BLaER1 treated with 17β-estradiol and CSF1 and Interleukin-3, amounts not matched to agents 10 nM and 100 nM (cell line): ENCODE data around the gene ENDOV.

Source experiments
- H3K27ac ChIP-seq, 11 experiments: shearing (Covaris generic); formaldehyde crosslinking; 2 replicates each; pipeline ENCODE4 v1.8.1; 2022
- H3K27me3 ChIP-seq, 11 experiments: shearing (Covaris generic); formaldehyde crosslinking; 2 replicates each; pipeline ENCODE4 v1.8.1; 2022
- H3K36me3 ChIP-seq, 11 experiments: shearing (Covaris generic); formaldehyde crosslinking; 2 replicates each; pipeline ENCODE4 v1.8.1; 2022
- H3K4me1 ChIP-seq, 10 experiments: shearing (Covaris generic); formaldehyde crosslinking; 2 replicates each; pipeline ENCODE4 v1.8.1; 2022
- H3K4me2 ChIP-seq, 11 experiments: shearing (Covaris generic); formaldehyde crosslinking; 2 replicates each; pipeline ENCODE4 v1.8.1; 2022
- H3K4me3 ChIP-seq, 10 experiments: shearing (Covaris generic); formaldehyde crosslinking; 2 replicates each; pipeline ENCODE4 v1.8.1; 2022
- H3K9ac ChIP-seq, 11 experiments: shearing (Covaris generic); formaldehyde crosslinking; 2 replicates each; pipeline ENCODE4 v1.8.1; 2022
- H3K9me3 ChIP-seq, 11 experiments: shearing (Covaris generic); formaldehyde crosslinking; replicated peaks in 1 of 11; 2 replicates each; pipeline ENCODE4 v1.8.1; 2022
- H4K20me1 ChIP-seq, 11 experiments: shearing (Covaris generic); formaldehyde crosslinking; 2 replicates each; pipeline ENCODE4 v1.8.1; 2022
- Cebpa-rat ChIP-seq, 11 experiments: shearing (Covaris generic); IDR thresholded peaks; 2 replicates each; pipeline ENCODE4 v1.8.1; 2022

The ENDOV gene

GRCh38 chr17:80474231-80474960 is 59.4 kb downstream of the ENDOV start:
- peaks cover 100% of the 10 kb centered on the region in 11 experiments for H3K27me3 ChIP-seq

GRCh38 chr17:80474961-80475909 is 60.3 kb downstream of the ENDOV start:
- H3K27ac ChIP-seq: no peak overlapping the region
- H3K36me3 ChIP-seq: no peaks in the 10 kb centered on the region
- H3K4me2 ChIP-seq: peak overlapping the region; percentile 47 to 78 (median 67); a peak in 21 of 22 replicates
- peaks cover 100% of the 10 kb centered on the region in 11 experiments for H3K27me3 ChIP-seq
- peaks cover 0 to 88% (median 37%) of the 10 kb centered on the region in 11 experiments; a peak in 18 of 22 replicates for H4K20me1 ChIP-seq
- peaks cover 28 to 67% (median 55%) of the 10 kb centered on the region in 10 experiments for H3K4me1 ChIP-seq
- H3K9ac ChIP-seq: peak overlapping the region in 3 of 11 experiments; percentile 13 to 35 (median 21); a peak in 1 of 22 replicates
- H3K9me3 ChIP-seq: no peaks in the 10 kb centered on the region
- peak overlapping the region in 3 of 10 experiments; percentile 8 to 22 (median 16); a peak in 4 of 20 replicates for H3K4me3 ChIP-seq
- no peak for TF ChIP-seq Cebpa-rat (IDR thresholded peaks at IDR 0.05)

More at GRCh38 chr17:80474231-80474960, 59.4 kb downstream of the ENDOV start:
- peak overlapping the region; percentile 47 to 78 (median 67); a peak in 21 of 22 replicates for H3K4me2 ChIP-seq
- peaks cover 28 to 68% (median 56%) of the 10 kb centered on the region in 10 experiments for H3K4me1 ChIP-seq
- H3K36me3 ChIP-seq: no peaks in the 10 kb centered on the region
- TF ChIP-seq Cebpa-rat (IDR thresholded peaks at IDR 0.05): no peak
- H3K9ac ChIP-seq: peak overlapping the region in 4 of 11 experiments; percentile 13 to 35 (median 28); a peak in 2 of 22 replicates
- peak overlapping the region in 3 of 10 experiments; percentile 8 to 22 (median 16); a peak in 4 of 20 replicates for H3K4me3 ChIP-seq
- no peak overlapping the region for H3K27ac ChIP-seq
- H4K20me1 ChIP-seq: peaks cover 0 to 95% (median 37%) of the 10 kb centered on the region in 11 experiments; a peak in 18 of 22 replicates
- no peaks in the 10 kb centered on the region for H3K9me3 ChIP-seq

DNA sequence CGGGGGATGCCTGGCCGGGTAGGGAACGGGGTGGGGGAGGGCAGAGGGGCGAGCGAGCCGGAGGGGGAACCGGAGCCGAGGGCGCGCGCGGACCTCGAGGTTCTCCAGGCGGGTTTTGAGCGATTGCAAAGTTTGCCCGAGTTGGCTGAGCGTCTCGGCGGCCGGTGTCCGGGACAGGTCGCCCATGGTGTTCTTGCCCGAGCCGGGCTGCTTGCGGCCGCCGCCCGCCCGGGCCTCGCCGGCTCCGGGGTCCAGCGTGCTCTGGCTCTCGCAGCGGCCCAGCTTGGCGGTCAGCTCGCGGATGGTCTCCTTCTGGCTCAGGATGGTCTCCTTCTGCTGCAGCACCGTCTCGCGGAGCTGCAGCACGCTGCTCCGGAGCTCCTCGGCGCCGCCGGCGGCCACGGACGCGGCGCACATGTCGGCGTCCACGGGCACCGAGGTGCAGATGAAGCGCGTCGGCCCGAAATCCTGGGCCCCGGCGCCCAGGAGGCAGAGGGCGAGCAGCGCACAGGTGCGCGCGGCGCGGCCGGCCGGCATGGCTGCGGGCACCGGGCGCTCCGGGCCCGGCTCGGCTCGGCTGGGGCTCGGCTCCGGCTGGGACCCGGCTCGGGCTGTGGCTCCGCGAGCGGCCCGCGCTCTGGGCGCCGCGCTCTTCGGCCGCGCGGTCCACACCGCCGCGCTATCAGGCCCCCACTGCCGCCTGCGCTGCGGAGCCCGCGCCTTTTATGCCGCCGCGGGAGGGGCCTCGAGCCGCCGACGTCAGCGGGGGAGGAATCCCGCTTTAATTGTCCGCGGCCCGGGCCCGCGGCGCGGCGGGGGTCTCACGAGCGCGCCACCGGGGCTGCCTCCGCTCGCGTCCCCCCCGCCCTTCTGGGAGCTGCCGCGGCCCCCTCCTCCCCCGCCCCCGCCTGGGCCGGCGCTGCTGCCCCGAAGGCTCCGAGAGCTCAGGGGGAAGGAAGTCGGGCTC is 61.2 kb downstream of the ENDOV start, which contains the start of gene NPTX1:
Gene NPTX1 (minus strand): TSS at position 698 of the 967 bp plus-strand sequence. CDS start 161 bp downstream, at position 537.
- H3K9me3 ChIP-seq: no peaks in the 10 kb centered on the region
- H3K27me3 ChIP-seq: peaks cover 97 to 100% (median 100%) of the 10 kb centered on the region in 11 experiments
- H4K20me1 ChIP-seq: peaks cover 0 to 82% (median 37%) of the 10 kb centered on the region in 11 experiments; a peak in 18 of 22 replicates
- peaks cover 30 to 72% (median 62%) of the 10 kb centered on the region in 10 experiments for H3K4me1 ChIP-seq
- H3K9ac ChIP-seq: peak within 1 kb of the TSS in 5 of 11 experiments; percentile 14 to 56 (median 50); a peak in 4 of 22 replicates
- peak within 1 kb of the TSS; percentile 33 to 60 (median 48); a peak in 19 of 20 replicates for H3K4me3 ChIP-seq
- TF ChIP-seq Cebpa-rat (IDR thresholded peaks at IDR 0.05): no peak
- H3K27ac ChIP-seq: no peak within 1 kb of the TSS
- H3K4me2 ChIP-seq: peak within 1 kb of the TSS; percentile 68 to 91 (median 82)
- H3K36me3 ChIP-seq: no peaks in the 10 kb centered on the region

DNA sequence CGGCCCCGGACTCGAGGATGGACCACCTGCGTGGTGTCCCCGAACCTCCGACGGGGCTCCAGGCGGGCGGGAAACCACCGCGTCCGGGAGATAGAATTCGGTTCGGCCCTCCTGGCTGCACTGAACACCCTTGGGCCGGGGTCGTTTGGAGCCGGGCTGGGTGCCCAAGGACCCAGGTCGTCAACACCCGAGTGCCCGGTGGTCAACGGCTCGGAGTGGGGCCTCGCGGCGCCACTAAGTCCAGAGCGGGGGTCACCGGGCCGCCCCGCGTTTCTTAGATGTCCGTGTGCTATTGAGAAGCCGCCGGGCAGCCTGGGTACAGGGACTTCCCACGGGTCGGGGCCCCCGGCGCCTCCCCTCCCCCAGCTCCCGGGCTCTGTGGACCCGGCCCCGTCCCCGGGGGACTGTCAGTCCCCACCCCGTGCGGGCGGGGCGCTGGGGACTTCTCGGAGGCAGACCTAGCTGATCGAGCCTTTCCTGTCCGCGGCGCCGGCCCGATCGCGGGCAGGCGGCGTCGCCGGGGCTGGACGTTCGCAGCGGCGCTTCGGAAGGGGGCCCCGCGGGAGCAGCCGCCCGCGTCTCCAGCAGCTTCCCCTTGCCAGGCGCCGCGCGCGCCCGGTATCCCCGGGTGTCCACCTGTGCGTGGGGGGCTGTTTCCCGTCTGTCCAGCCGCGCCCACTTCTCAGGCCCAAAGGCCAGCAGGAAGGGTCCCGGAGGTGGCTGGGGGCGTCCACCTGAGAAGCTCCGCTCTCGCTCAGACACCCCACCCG is 62.1 kb downstream of the ENDOV start:
- Histone ChIP-seq H4K20me1 (peaks cover 0 to 82% (median 38%) of the 10 kb centered on the region in 11 experiments; a peak in 18 of 22 replicates), H3K4me3 (peak overlapping the region; percentile 33 to 60 (median 48); a peak in 19 of 20 replicates), H3K4me1 (peaks cover 32 to 73% (median 65%) of the 10 kb centered on the region in 10 experiments)

DNA sequence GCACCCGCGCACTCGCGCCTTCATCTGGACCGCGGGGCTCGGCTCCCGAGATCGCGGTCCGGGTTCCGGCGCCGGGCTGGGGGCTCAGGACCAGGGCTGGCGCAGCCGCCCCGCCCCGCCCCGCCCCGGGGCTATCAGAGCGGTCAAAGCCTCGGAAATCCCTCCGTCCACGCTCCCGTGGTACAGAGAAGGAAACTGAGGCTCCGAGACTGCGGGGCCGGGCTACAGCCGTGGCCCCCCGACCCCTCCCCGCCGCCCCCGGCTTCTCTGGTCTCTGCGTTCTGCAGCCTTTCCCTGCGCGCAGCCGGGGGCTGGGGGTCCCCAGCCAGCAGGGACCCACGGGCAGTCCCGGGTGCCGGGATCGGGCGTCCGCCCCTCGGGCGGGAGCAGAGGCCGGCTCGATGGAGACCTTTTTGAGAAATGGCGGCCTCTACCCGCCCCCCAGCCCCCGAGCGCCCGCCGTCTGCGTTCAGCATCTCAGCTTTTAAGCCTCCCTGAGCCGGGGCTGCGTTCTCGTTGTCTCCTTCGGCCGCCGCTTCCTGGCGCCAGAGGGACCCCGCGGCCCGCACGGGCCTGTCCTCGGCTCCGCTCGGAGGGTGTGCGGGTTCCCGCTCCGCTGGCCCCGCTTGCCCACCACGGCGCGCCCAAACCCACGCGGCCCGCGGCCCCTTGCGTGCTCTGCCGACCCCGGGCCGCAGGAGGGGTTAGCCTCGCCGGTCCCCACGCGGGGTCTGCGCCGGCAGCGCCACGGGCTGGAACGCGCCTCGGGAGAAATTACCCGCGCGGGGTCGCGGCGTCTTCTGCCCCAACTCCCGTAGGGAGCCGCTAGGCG is 62.9 kb downstream of the ENDOV start:
- no peak for TF ChIP-seq Cebpa-rat (IDR thresholded peaks at IDR 0.05)
- Histone ChIP-seq H3K36me3 (no peaks in the 10 kb centered on the region), H4K20me1 (peaks cover 0 to 84% (median 43%) of the 10 kb centered on the region in 11 experiments; a peak in 18 of 22 replicates), H3K27ac (no peak overlapping the region), H3K4me1 (peaks cover 32 to 77% (median 66%) of the 10 kb centered on the region in 10 experiments), H3K9me3 (no peaks in the 10 kb centered on the region), H3K4me3 (peak overlapping the region; percentile 33 to 60 (median 48); a peak in 16 of 20 replicates), H3K4me2 (peak overlapping the region; percentile 68 to 91 (median 82)), H3K27me3 (peaks cover 80 to 100% (median 95%) of the 10 kb centered on the region in 11 experiments), H3K9ac (0 out of 22 replicates have a peak overlapping the region, but pooled peaks of 2 of the 11 experiments have one; percentile 18 to 50)

More for the DNA sequence above, 62.1 kb downstream of the ENDOV start:
- no peaks in the 10 kb centered on the region for H3K9me3 ChIP-seq
- H3K9ac ChIP-seq: peak overlapping the region in 5 of 11 experiments; percentile 14 to 56 (median 50); a peak in 4 of 22 replicates
- peak overlapping the region; percentile 68 to 91 (median 82) for H3K4me2 ChIP-seq
- no peak overlapping the region for H3K27ac ChIP-seq
- peaks cover 89 to 100% (median 100%) of the 10 kb centered on the region in 11 experiments for H3K27me3 ChIP-seq
- no peak for TF ChIP-seq Cebpa-rat (IDR thresholded peaks at IDR 0.05)
- no peaks in the 10 kb centered on the region for H3K36me3 ChIP-seq

DNA sequence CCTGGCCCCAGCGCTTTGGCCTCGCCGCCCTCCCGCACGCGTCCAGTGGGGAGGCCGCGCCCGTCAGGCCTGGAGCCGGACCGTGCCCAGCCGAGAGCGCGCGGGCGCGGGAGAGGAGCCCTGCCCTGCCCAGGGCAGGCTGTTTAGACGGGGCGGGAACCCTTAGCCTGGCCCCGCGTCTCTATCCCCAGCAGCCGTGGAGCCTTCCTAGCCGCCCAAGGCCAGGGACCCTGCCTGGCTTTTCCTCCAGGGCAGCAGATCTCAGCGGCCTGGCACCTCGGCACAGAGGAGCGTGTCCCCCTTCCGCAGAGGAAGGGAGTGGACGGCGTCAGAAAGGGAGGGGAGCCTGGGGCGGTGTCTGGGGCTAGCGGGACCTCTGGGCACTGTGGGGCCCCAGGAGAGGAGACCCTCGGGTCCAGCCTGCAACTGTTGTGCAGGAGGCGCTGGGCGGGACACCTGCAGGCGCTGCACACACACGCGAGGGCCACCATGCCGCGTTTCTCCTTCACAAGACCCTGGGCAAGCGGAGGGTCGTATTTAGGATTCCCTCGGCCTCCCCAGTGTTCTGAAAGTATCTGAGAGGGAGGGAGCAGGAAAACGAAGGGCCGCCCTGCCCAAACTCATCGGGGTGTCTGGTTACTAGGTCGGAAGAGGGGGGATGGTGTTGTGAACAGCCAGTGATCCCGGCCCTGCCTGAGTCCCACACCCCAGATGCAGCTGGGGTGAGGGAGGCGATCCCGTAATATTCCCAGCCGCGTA is 63.7 kb downstream of the ENDOV start:
- no peak overlapping the region for H3K9ac ChIP-seq
- no peaks in the 10 kb centered on the region for H3K9me3 ChIP-seq
- H3K4me1 ChIP-seq: peaks cover 32 to 81% (median 69%) of the 10 kb centered on the region in 10 experiments
- H4K20me1 ChIP-seq: peaks cover 0 to 77% (median 43%) of the 10 kb centered on the region in 11 experiments; a peak in 18 of 22 replicates
- peaks cover 72 to 94% (median 87%) of the 10 kb centered on the region in 11 experiments for H3K27me3 ChIP-seq
- no peak overlapping the region for H3K27ac ChIP-seq
- H3K4me2 ChIP-seq: peak overlapping the region; percentile 42 to 91 (median 82); a peak in 16 of 22 replicates
- peak overlapping the region in 6 of 10 experiments; percentile 13 to 60 (median 30); a peak in 7 of 20 replicates for H3K4me3 ChIP-seq
- TF ChIP-seq Cebpa-rat (IDR thresholded peaks at IDR 0.05): no peak
- H3K36me3 ChIP-seq: no peaks in the 10 kb centered on the region
